ENCODE data around the gene DPM3. TPM values are rescaled to one million over a fixed set of nuclear protein-coding genes. Genes with fewer than 3 reads are reported as not detected.

Gene DPM3
- total and polyA plus RNA-seq, 4 donors = 16.2 to 47.2 (median 44.2) TPM

DNA sequence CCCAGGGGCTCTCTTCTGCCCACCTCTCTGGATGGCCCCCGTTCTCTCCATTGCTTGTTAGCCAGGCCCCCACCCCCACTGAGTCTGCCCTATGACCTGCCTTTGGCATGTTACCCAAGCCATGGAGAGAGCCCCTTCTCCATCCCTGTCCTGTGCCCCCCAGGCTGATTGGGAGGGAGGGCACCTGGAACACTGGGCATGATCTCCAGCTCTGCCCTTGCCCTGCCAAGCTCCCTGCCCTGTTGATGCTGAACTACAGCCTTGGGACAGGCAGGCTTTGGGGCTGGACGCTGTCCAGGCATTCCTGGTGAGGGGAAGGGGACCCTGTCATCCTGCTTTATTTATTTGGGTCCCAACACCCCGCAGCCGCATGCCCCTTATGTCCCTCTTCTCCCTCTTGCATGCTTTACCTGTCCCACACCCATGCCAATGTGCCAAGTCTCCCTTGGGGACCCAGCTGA, 44.0 kb upstream of the DPM3 start:
- Histone ChIP-seq H3K27ac (ENCODE audit: low read depth, low read length) (no peak overlapping the region), H3K4me1 (ENCODE audit: control insufficient read depth, insufficient read depth, low read length) (peaks cover 8% of the 10 kb centered on the region), H3K9me3 (ENCODE audit: control insufficient read depth, insufficient read depth, low read length) (no peaks in the 10 kb centered on the region), H3K27me3 (ENCODE audit: control insufficient read depth, insufficient read depth, low read length) (no peaks in the 10 kb centered on the region), H3K36me3 (ENCODE audit: control insufficient read depth, insufficient read depth, low read length) (peaks cover 66% of the 10 kb centered on the region), H3K4me3 (ENCODE audit: low read depth, low read length) (no peak overlapping the region)
- WGBS (ENCODE audit: insufficient coverage) = 96% methylated on average over 3 of the region's 4 CpGs
- no peak for DNase-seq (ENCODE audit: low read depth in 4 of 6, low spot score in 6 of 6)

DNA sequence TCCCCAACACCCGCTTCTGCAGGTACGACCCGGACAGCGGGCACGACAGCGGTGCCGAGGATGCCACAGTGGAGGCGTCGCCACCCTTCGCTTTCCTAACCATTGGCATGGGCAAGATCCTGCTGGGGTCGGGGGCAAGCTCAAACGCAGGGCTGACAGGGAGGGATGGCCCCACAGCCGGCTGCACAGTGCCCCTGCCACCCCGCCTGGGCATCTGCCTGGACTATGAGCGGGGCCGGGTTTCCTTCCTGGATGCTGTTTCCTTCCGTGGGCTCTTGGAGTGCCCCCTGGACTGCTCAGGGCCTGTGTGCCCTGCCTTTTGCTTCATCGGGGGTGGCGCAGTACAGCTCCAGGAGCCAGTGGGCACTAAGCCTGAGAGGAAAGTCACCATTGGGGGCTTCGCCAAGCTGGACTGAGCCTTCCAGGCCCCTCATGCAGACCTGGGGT, 43.5 kb upstream of the DPM3 start:
- Histone ChIP-seq H3K9me3 (ENCODE audit: control insufficient read depth, insufficient read depth, low read length) (no peaks in the 10 kb centered on the region), H3K4me3 (ENCODE audit: low read depth, low read length) (no peak overlapping the region), H3K27me3 (ENCODE audit: control insufficient read depth, insufficient read depth, low read length) (no peaks in the 10 kb centered on the region), H3K27ac (ENCODE audit: low read depth, low read length) (no peak overlapping the region), H3K36me3 (ENCODE audit: control insufficient read depth, insufficient read depth, low read length) (peaks cover 71% of the 10 kb centered on the region), H3K4me1 (ENCODE audit: control insufficient read depth, insufficient read depth, low read length) (peaks cover 8% of the 10 kb centered on the region)
- WGBS (ENCODE audit: insufficient coverage) = 94% methylated on average over 20 of the region's 20 CpGs
- no peak for DNase-seq (ENCODE audit: low read depth in 4 of 6, low spot score in 6 of 6)

DNA sequence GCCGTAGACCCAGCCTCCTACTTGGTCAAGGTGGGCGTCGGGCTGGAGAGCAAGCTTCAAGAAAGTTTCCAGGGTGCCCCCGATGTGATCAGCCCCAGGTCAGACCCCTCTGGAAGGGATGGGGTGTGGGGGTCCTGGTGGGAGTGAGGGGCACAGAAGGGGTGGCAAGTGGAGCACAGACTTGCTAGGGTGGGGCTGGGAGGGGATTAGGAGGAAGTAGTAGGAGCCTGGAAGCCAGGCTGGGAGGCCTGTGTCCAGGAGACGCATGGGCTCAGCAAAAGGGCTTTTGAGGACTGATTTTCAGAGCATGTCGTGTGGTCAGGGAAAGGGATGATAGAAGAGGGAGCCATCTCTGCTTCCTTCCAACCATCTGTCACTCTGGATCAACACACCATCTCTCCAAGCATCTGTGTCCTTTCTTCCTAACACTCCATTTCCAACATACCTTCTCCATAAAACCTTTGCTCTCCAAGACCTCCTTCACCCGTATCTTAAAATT, 41.8 kb upstream of the DPM3 start:
- WGBS (ENCODE audit: insufficient coverage) = 99% methylated on average over 5 of the region's 7 CpGs
- Histone ChIP-seq H3K9me3 (ENCODE audit: control insufficient read depth, insufficient read depth, low read length) (no peaks in the 10 kb centered on the region), H3K27ac (ENCODE audit: low read depth, low read length) (no peak overlapping the region), H3K36me3 (ENCODE audit: control insufficient read depth, insufficient read depth, low read length) (peaks cover 88% of the 10 kb centered on the region), H3K4me1 (ENCODE audit: control insufficient read depth, insufficient read depth, low read length) (peaks cover 13% of the 10 kb centered on the region), H3K27me3 (ENCODE audit: control insufficient read depth, insufficient read depth, low read length) (no peaks in the 10 kb centered on the region), H3K4me3 (ENCODE audit: low read depth, low read length) (no peak overlapping the region)
- DNase-seq (ENCODE audit: low read depth in 4 of 6, low spot score in 6 of 6) = no peak

- no peak for DNase-seq (ENCODE audit: low read depth in 4 of 6, low spot score in 6 of 6)
- peaks cover 18% of the 10 kb centered on the region for H3K4me1 ChIP-seq (ENCODE audit: control insufficient read depth, insufficient read depth, low read length)
- H3K27me3 ChIP-seq (ENCODE audit: control insufficient read depth, insufficient read depth, low read length) = no peaks in the 10 kb centered on the region
- H3K36me3 ChIP-seq (ENCODE audit: control insufficient read depth, insufficient read depth, low read length) = peaks cover 93% of the 10 kb centered on the region
- WGBS (ENCODE audit: insufficient coverage) = 93% methylated on average over 18 of the region's 18 CpGs
- no peak overlapping the region for H3K4me3 ChIP-seq (ENCODE audit: low read depth, low read length)
- H3K9me3 ChIP-seq (ENCODE audit: control insufficient read depth, insufficient read depth, low read length) = no peaks in the 10 kb centered on the region
- H3K27ac ChIP-seq (ENCODE audit: low read depth, low read length) = no peak overlapping the region
These were observed 41.2 kb upstream of the DPM3 start for GRCh38 chr1:155181371-155182051.

GRCh38 chr1:155179112-155180031, 39.0 kb upstream of the DPM3 start:
- Histone ChIP-seq H3K27me3 (ENCODE audit: control insufficient read depth, insufficient read depth, low read length) (no peaks in the 10 kb centered on the region), H3K4me3 (ENCODE audit: low read depth, low read length) (no peak overlapping the region)
- WGBS (ENCODE audit: insufficient coverage) = 96% methylated on average over 31 of the region's 31 CpGs

DNA sequence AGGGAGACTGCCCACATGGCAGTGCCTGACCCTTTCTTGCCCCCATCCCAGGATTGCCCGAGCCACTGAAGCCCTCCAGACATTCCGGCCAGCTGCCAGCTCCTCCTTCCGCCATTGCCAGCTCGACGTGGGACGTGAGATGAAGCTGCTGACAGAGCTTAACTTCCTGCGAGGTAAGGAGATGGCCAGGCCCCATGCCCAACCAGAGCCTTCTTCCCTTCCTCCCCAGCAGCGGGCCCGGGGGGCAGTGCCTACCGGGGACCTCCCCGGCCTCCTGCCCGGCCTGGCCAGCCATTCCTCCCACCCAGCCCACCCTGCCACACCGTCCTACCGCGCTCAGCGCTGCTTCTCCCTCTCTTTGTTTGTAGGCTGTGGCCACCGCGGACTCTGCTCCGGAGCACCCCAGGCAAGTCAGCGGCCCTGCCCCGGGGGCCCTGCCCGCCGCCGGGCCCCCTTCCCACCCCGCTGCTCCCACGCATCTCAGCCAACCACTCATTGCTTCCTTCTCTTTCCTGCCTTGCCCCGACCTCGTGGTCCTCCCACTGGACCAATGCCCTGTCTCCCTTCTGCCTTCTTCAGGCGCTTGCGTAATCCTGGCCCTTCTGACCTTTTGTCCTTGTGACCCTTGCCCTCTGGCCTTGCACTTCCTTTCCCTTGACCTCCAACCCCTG, 38.2 kb upstream of the DPM3 start:
- peak in 1 of 6 donors; percentile 5 for DNase-seq (ENCODE audit: low read depth in 4 of 6, low spot score in 6 of 6)

More at GRCh38 chr1:155179112-155180031, 39.0 kb upstream of the DPM3 start:
- Histone ChIP-seq H3K9me3 (ENCODE audit: control insufficient read depth, insufficient read depth, low read length) (no peaks in the 10 kb centered on the region), H3K4me1 (ENCODE audit: control insufficient read depth, insufficient read depth, low read length) (peaks cover 28% of the 10 kb centered on the region), H3K36me3 (ENCODE audit: control insufficient read depth, insufficient read depth, low read length) (peaks cover 85% of the 10 kb centered on the region), H3K27ac (ENCODE audit: low read depth, low read length) (no peak overlapping the region)
- no peak for DNase-seq (ENCODE audit: low read depth in 4 of 6, low spot score in 6 of 6)

DNA sequence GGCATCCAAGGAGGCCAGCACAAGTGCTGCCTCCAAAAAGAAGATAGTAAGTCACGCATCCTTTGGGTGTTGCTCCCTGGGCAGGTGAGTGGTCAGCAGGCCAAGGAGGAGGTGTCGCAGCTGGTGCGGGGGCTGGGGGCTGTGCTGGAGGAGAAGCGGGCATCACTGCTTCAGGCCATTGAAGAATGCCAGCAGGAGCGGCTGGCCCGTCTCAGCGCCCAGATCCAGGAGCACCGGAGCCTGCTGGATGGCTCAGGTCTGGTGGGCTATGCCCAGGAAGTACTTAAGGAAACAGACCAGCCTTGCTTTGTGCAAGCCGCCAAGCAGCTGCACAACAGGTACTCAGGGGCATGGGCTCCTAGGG, 37.6 kb upstream of the DPM3 start:
- no peak for DNase-seq (ENCODE audit: low read depth in 4 of 6, low spot score in 6 of 6)
- Histone ChIP-seq H3K9me3 (ENCODE audit: control insufficient read depth, insufficient read depth, low read length) (no peaks in the 10 kb centered on the region), H3K27ac (ENCODE audit: low read depth, low read length) (no peak overlapping the region), H3K36me3 (ENCODE audit: control insufficient read depth, insufficient read depth, low read length) (peaks cover 71% of the 10 kb centered on the region), H3K4me3 (ENCODE audit: low read depth, low read length) (no peak overlapping the region), H3K27me3 (ENCODE audit: control insufficient read depth, insufficient read depth, low read length) (no peaks in the 10 kb centered on the region), H3K4me1 (ENCODE audit: control insufficient read depth, insufficient read depth, low read length) (peaks cover 40% of the 10 kb centered on the region)
- 96% methylated on average over 9 of the region's 9 CpGs for WGBS (ENCODE audit: insufficient coverage)

More for the DNA sequence above, 38.2 kb upstream of the DPM3 start:
- whole genome bisulfite sequencing (ENCODE audit: insufficient coverage) = 86% methylated on average over 30 of the region's 30 CpGs
- H3K27ac ChIP-seq (ENCODE audit: low read depth, low read length) = no peak overlapping the region
- peaks cover 36% of the 10 kb centered on the region for H3K4me1 ChIP-seq (ENCODE audit: control insufficient read depth, insufficient read depth, low read length)
- no peaks in the 10 kb centered on the region for H3K9me3 ChIP-seq (ENCODE audit: control insufficient read depth, insufficient read depth, low read length)
- no peak overlapping the region for H3K4me3 ChIP-seq (ENCODE audit: low read depth, low read length)
- no peaks in the 10 kb centered on the region for H3K27me3 ChIP-seq (ENCODE audit: control insufficient read depth, insufficient read depth, low read length)
- H3K36me3 ChIP-seq (ENCODE audit: control insufficient read depth, insufficient read depth, low read length) = peaks cover 77% of the 10 kb centered on the region

DNA sequence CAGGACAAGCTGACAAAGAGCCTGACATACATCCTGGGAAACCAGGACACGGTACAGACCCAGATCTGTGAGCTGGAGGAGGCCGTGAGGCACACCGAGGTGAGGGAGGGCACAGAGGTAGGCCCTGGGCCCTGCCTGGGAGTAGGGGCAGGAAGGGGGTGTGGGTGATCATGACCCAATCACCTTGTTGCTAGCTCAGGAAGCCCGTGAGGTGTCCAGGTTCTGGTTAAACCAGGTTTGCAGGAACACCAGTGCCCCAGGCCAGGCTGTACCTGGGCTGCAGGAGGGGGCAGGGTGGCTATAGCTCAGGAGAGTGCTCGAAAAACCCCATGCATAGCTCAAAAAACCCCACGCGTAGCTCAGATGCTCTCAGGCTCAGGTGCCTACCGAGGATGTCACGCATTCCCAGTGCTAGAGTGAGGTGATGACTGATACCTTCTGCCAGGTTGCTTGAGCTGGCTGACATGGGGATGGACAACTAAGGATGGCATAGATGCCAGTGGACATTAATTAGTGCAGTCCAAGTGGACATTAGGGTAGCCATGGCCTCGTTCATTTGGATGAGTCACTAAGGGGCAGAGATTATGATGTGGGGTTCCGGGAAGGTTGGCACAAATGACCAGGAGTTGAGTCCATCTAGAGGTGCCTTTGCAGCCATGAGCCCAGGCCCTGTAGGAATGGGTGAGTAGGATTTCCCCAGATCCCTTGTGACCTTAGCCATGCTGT, 37.0 kb upstream of the DPM3 start:
- no peak overlapping the region for H3K4me3 ChIP-seq (ENCODE audit: low read depth, low read length)
- DNase-seq (ENCODE audit: low read depth in 4 of 6, low spot score in 6 of 6) = no peak

More for the DNA sequence above, 37.0 kb upstream of the DPM3 start:
- Histone ChIP-seq H3K4me1 (ENCODE audit: control insufficient read depth, insufficient read depth, low read length) (peaks cover 44% of the 10 kb centered on the region), H3K27me3 (ENCODE audit: control insufficient read depth, insufficient read depth, low read length) (no peaks in the 10 kb centered on the region), H3K9me3 (ENCODE audit: control insufficient read depth, insufficient read depth, low read length) (no peaks in the 10 kb centered on the region), H3K27ac (ENCODE audit: low read depth, low read length) (no peak overlapping the region), H3K36me3 (ENCODE audit: control insufficient read depth, insufficient read depth, low read length) (peaks cover 66% of the 10 kb centered on the region)
- 73% methylated on average over 9 of the region's 11 CpGs for WGBS (ENCODE audit: insufficient coverage)
